Mucosa of descending colon (tissue), 3 donors: ENCODE measurements around the gene NOVA2. TPM values are rescaled to one million over a fixed set of nuclear protein-coding genes. Genes with fewer than 3 reads are reported as not detected.

Experiments used
- ATAC-seq: fragments of 200-7000 bp; cut with Tn5 transposase; one replicate; pipeline ENCODE4 v1.9.1; 2020; ENCODE audit warnings: mild to moderate bottlenecking, moderate library complexity
- DNase-seq, 3 donors: peaks; one replicate each; pipeline ENCODE4 v3.0.0-alpha.2; 2020
- H3K36me3 ChIP-seq: fragments of 200-600 bp; one replicate; pipeline ENCODE4 v1.8.0; 2021; ENCODE audit warnings: low read depth, mild to moderate bottlenecking
- H3K4me1 ChIP-seq: fragments of 200-600 bp; one replicate; pipeline ENCODE4 v1.8.0; 2021; ENCODE audit warnings: low read depth, mild to moderate bottlenecking
- H3K4me3 ChIP-seq: fragments of 200-600 bp; one replicate; pipeline ENCODE4 v1.8.0; 2021; ENCODE audit warnings: mild to moderate bottlenecking
- H3K9me3 ChIP-seq: fragments of 200-600 bp; one replicate; pipeline ENCODE4 v1.8.0; 2021; ENCODE audit warnings: mild to moderate bottlenecking
- CTCF ChIP-seq: fragments of 200-600 bp; IDR thresholded peaks from one replicate; pipeline ENCODE4 v1.8.0; 2022; ENCODE audit warnings: antibody characterized with exemption, mild to moderate bottlenecking
- intact Hi-C, 2 donors: fragments of 100-400 bp; cut with DNase I in 1 of 2; cut with micrococcal nuclease in 1 of 2; formaldehyde crosslinking; loops; one replicate each; pipeline versions ENCODE4 v1.11.0 to v1.11.1; 2022; cut with DNase I, micrococcal nuclease
- total RNA-seq, 3 donors: library from RNA; stranded (reverse); fragmentation: NEBNext Ultra II Directional in 2 of 3; extraction: Animal tissue kit (Norgen Biotek cat#: 25700) in 2 of 3; gene quantifications; one replicate each; pipeline versions ENCODE4 v1.2.1 to v1.2.4, GENCODE V29; 2021 to 2023
- donor health status: DM: no; HTN: no; CAD: no; lungs with moderate emphysema.
- donor health status: DM: no; HTN: no; CAD: no.
- donor health status: DM: no; HTN: yes; CAD: no.

Gene NOVA2
- total RNA-seq, 3 donors from 2014 or later, result 0.55 to 3.0 (median 1.3) TPM

GRCh38 chr19:45918721-45919120 is 54.9 kb downstream of the NOVA2 start:
- no peaks in the 10 kb centered on the region for H3K36me3 ChIP-seq
- DNase-seq (no peak), ATAC-seq (no peak)
- no peak for TF ChIP-seq CTCF
- H3K4me3 ChIP-seq, result no peak overlapping the region
- H3K4me1 ChIP-seq, result no peaks in the 10 kb centered on the region
- intact Hi-C loops, result no loop called here
- no peaks in the 10 kb centered on the region for H3K9me3 ChIP-seq

DNA sequence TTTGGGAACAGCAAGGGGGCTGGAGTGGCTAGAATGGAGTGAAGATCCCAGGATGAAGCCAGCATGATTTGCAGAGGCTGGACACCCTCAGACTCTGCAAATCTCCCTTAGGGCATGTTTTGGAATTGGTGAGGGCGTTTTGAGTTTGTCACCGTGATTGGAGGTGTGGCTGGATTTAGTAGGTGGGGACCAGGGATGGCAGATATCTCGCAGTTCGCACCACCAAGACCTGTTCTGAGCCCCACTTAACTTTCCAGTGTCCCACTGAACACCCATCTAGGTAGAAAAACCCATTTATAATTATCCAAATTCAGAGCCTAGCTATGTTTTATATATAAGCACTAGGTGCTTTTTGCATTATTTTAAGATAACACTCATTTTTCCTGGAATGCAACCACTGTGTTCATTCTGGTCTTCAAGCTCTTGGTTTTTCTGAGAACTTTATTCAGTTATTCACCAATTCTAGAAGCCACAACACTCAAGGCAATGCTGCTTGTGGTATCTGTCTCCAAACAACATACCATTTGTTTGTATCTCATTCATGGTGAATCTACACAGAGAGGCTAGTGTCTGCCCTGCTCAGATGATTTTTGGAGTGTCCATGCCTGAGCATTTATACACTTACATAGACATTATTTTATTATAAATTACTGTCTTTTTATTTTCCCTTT is 56.1 kb downstream of the NOVA2 start:
- no peak for TF ChIP-seq CTCF
- H3K4me1 ChIP-seq, result no peaks in the 10 kb centered on the region
- ATAC-seq, result no peak
- H3K36me3 ChIP-seq, result no peaks in the 10 kb centered on the region
- no peak for DNase-seq
- H3K9me3 ChIP-seq, result no peaks in the 10 kb centered on the region
- no peak overlapping the region for H3K4me3 ChIP-seq
- intact Hi-C loops, result no loop called here

DNA sequence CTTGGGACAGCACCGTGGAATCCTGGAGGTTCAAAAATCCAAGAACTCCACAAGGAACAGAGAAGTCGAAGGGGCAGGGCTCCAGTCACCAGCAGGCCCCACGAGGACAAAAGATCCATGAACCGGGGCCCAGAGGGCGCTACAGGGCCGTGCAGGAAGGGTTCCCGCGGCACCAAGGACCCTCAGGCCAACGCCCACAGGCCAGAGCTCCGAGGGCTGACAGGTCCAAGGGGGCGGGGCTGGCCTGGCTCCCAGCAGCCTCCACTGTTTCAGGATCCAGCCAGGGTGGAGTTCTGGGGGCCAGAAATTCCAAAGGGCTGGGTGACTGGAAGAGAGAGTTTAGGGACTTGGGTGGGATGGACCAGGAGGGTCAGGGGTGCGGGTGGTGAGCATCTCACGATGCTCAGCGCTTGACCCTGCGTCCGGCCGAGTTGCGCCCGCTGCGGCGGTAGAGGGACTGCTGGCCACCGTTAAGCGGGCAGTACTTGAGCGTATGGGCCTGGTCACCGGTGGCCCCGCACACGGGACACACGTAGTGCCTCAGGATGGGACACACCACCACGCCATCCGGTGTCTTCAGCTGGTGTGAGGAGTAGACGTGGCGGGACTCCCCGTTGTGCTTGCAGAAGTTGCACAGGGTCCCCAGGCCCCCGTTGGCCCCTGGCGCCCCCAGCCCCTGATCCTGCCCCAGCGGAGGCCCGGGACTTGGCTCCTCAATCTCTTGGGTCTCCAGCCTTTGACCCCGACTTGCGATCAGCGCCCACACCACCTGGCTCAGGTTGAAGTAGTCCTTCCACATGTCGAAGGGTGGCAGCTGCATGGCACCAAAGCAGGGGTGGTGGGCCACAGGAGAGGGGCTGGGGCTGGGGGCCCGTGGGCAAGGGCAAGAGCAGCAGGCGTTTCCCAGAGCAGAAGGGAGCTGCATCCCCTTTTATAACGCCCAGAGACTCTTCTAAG is 59.5 kb downstream of the NOVA2 start, which contains the start of gene NANOS2:
Gene NANOS2 (minus strand): TSS at position 905 of the 957 bp plus-strand sequence. CDS start 85 bp downstream, at position 820.
- DNase-seq, result no peak
- TF ChIP-seq CTCF, result no peak
- Histone ChIP-seq H3K4me1 (no peaks in the 10 kb centered on the region), H3K36me3 (no peaks in the 10 kb centered on the region), H3K4me3 (no peak within 1 kb of the TSS), H3K9me3 (no peaks in the 10 kb centered on the region)
- intact Hi-C loops, result no loop called here
- no peak for ATAC-seq

- no peak overlapping the region for H3K4me3 ChIP-seq
- H3K9me3 ChIP-seq, result no peaks in the 10 kb centered on the region
- no peaks in the 10 kb centered on the region for H3K36me3 ChIP-seq
- ATAC-seq (no peak), DNase-seq (no peak)
- TF ChIP-seq CTCF, result no peak
- intact Hi-C loops, result no loop called here
- H3K4me1 ChIP-seq, result no peaks in the 10 kb centered on the region
Observed at GRCh38 chr19:45911291-45911690, 62.4 kb downstream of the NOVA2 start.

GRCh38 chr19:45908956-45909355 is 64.7 kb downstream of the NOVA2 start:
- H3K36me3 ChIP-seq, result no peaks in the 10 kb centered on the region
- no peaks in the 10 kb centered on the region for H3K9me3 ChIP-seq
- no peak for ATAC-seq
- DNase-seq, result no peak
- TF ChIP-seq CTCF, result no peak
- no peaks in the 10 kb centered on the region for H3K4me1 ChIP-seq
- no peak overlapping the region for H3K4me3 ChIP-seq
- intact Hi-C loops, result no loop called here
